ENCODE data around the gene RHOT2. TPM values are rescaled to one million over a fixed set of nuclear protein-coding genes. Genes with fewer than 3 reads are reported as not detected.
A peak's percentile ranks its signal among the peaks of the same experiment; 100 is the strongest.

RHOT2 gene
- polyA plus RNA-seq: 100 to 1,000 TPM in 1 of 2 donors, 10 to 100 TPM in 1; 87.1 to 152 TPM

DNA sequence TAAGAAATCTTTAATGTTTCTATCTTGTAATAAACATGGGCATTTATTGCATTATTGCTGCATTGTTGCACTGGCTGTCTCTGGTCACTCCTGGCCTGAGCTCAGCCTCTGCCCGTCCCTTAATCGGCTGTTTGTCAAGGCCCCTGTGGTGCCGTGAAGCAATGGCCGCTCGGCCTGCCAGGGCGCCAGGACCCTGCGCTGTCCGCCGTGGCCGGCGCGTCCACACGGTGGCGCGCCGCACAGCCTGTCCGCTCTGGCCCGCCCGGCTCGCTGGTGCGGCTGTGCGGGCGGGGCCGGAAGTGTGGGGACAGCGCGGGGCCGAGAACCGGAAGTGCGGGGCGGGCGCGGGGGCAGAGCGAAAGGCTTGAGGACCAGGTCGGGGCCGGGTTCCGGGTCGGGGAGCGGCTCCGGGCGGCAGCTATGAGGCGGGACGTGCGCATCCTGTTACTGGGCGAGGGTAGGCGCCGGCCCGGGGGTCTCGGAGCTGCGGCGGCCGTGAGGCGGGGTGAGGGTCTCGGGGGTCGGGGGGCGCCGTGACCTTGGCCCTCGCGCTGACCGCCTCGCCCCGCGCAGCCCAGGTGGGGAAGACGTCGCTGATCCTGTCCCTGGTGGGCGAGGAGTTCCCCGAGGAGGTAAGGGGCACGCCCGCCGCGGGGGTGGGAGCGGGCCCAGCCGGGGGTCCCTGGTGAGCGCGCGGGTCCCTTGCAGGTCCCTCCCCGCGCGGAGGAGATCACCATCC is at the start of gene RHOT2:
TSS of gene RHOT2 (plus strand) at position 353 of the 739 bp plus-strand sequence. CDS start at position 421, 68 bp downstream.
- H3K27me3 ChIP-seq (ENCODE audit: control insufficient read depth in 1 of 2, insufficient read depth in 2 of 2, low read length in 2 of 2): no peaks in the 10 kb centered on the region
- WGBS, 2 donors: 1% methylated on average over 49 to 78 of the region's 78 CpGs
- no peaks in the 10 kb centered on the region for H3K9me3 ChIP-seq (ENCODE audit: control insufficient read depth in 2 of 2, insufficient read depth in 1 of 2, low read depth in 1 of 2, low read length in 1 of 2)
- H3K36me3 ChIP-seq (ENCODE audit: control insufficient read depth in 2 of 2, insufficient read depth in 2 of 2, low read length in 1 of 2): peaks cover 20 to 41% of the 10 kb centered on the region in 2 donors
- peaks cover 12 to 24% of the 10 kb centered on the region in 2 donors for H3K4me1 ChIP-seq (ENCODE audit: control insufficient read depth in 2 of 2, insufficient read depth in 2 of 2, low read length in 1 of 2)
- H3K4me3 ChIP-seq (ENCODE audit: low read depth in 1 of 2, low read length in 2 of 2): peak within 1 kb of the TSS; percentile 67 to 88
- peak within 1 kb of the TSS; percentile 70 to 87 for H3K27ac ChIP-seq (ENCODE audit: low read depth in 2 of 2, low read length in 1 of 2)

DNA sequence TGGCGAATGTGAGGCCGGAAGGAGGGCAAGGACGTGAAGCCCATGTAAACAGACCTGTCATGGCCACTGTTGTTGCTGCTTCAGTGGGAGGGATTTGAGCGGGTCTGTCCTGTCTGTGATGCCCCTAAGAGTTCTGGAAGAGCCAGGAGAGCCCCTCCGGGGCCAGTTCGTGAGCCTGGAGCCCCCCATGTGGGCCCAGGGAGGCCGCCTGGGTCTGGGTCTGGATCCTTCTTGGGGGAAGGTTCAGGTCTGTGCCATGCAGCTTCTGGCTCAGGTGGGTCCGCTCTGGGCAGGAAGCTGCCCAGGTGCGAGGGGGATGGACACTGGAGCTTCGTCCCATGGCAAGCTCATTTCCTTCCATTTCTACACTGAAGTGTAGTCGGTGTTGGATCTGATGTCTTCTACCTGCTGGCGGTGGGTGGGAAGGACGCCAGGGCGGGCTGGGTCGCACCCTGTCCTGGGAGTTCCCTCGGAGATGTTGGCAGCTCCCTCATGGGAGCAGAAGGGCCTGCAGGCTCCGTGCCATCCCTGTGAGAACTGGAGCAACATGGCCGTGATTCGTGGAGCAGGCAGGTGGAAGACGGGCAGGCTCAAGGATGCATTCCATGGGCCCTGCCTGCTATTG is 48.3 kb upstream of the RHOT2 start:
- H3K27me3 ChIP-seq (ENCODE audit: control insufficient read depth in 1 of 2, insufficient read depth in 2 of 2, low read length in 2 of 2): no peaks in the 10 kb centered on the region
- peaks cover 4 to 14% of the 10 kb centered on the region in 2 donors for H3K4me1 ChIP-seq (ENCODE audit: control insufficient read depth in 2 of 2, insufficient read depth in 2 of 2, low read length in 1 of 2)
- H3K36me3 ChIP-seq (ENCODE audit: control insufficient read depth in 2 of 2, insufficient read depth in 2 of 2, low read length in 1 of 2): peaks cover 3 to 16% of the 10 kb centered on the region in 2 donors
- no peak overlapping the region for H3K4me3 ChIP-seq (ENCODE audit: low read depth in 1 of 2, low read length in 2 of 2)
- no peaks in the 10 kb centered on the region for H3K9me3 ChIP-seq (ENCODE audit: control insufficient read depth in 2 of 2, insufficient read depth in 1 of 2, low read depth in 1 of 2, low read length in 1 of 2)
- no peak overlapping the region for H3K27ac ChIP-seq (ENCODE audit: low read depth in 2 of 2, low read length in 1 of 2)
- WGBS, 2 donors: 80 to 81% methylated on average over 20 of the region's 20 CpGs

DNA sequence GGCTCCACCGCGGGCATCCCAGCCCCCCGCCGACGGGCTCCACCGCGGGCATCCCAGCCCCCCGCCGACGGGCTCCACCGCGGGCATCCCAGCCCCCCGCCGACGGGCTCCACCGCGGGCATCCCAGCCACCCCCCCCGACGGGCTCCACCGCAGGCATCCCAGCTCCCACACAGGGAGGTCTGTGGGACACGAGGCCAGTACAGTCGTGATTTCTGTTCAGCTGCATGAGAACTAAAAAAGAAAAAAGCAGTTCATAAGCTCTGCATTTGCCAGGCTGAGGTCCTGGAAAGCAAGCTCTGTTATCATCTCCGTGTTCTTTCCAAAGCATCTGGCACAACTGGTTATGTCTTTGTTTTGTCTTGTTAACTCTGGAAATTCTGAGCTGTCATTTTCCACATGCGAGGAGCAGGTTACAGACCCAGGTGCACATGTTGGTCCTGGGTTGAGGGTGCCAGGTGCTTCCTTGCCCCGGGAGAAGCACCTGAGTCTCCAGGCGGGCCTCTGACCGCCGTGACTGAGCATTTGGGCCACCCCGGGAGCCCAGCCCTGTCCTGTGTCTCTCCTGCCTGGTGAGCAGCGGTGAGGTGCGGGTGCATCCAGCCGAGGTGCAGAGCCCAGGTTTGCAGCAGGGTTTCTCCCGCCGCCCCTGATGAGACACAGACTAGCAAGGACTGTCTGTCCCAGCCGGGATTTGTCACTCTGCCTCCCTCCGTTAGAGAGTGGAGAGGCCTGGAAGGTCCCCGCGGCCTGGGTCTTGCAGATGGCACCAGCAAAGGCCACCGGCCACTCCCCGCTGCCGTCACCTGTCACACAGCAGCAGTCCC is 47.0 kb upstream of the RHOT2 start:
- no peaks in the 10 kb centered on the region for H3K27me3 ChIP-seq (ENCODE audit: control insufficient read depth in 1 of 2, insufficient read depth in 2 of 2, low read length in 2 of 2)
- WGBS, 2 donors: 57 to 66% methylated on average over 41 of the region's 41 CpGs
- H3K4me1 ChIP-seq (ENCODE audit: control insufficient read depth in 2 of 2, insufficient read depth in 2 of 2, low read length in 1 of 2): peaks cover 4 to 14% of the 10 kb centered on the region in 2 donors
- no peak overlapping the region for H3K4me3 ChIP-seq (ENCODE audit: low read depth in 1 of 2, low read length in 2 of 2)
- peaks cover 3 to 19% of the 10 kb centered on the region in 2 donors for H3K36me3 ChIP-seq (ENCODE audit: control insufficient read depth in 2 of 2, insufficient read depth in 2 of 2, low read length in 1 of 2)
- no peak overlapping the region for H3K27ac ChIP-seq (ENCODE audit: low read depth in 2 of 2, low read length in 1 of 2)
- no peaks in the 10 kb centered on the region for H3K9me3 ChIP-seq (ENCODE audit: control insufficient read depth in 2 of 2, insufficient read depth in 1 of 2, low read depth in 1 of 2, low read length in 1 of 2)

DNA sequence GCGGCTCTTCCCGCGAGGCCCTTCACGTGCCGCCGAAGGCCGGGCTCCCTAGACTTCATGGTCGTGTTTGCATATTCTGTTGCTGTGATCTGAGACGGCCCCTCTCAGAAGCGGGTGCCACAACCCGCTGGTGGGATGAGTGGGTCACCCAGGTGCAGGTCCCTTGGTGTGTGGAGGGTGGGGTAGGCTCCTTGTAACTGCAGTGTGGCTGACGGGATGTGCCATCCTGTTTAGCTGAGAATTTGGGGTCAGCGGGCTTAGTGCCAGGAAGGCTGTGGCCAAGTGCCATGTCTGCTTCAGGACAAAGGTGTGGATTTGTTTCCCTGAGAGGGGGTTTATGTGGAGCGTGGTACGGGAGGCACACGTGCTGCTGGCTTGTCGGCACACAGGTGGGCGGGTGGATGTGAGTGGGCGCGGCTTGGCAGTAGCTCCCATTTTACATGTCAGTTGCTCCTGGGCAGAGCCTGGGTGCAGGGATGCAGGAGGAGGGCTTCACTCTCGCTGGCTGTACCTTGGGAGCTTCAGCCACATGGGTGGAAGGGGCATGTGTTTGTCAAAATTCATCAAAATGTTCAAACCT is 46.3 kb upstream of the RHOT2 start:
- Histone ChIP-seq H3K4me3 (ENCODE audit: low read depth in 1 of 2, low read length in 2 of 2) (no peak overlapping the region), H3K36me3 (ENCODE audit: control insufficient read depth in 2 of 2, insufficient read depth in 2 of 2, low read length in 1 of 2) (peaks cover 3 to 24% of the 10 kb centered on the region in 2 donors), H3K27me3 (ENCODE audit: control insufficient read depth in 1 of 2, insufficient read depth in 2 of 2, low read length in 2 of 2) (no peaks in the 10 kb centered on the region), H3K9me3 (ENCODE audit: control insufficient read depth in 2 of 2, insufficient read depth in 1 of 2, low read depth in 1 of 2, low read length in 1 of 2) (no peaks in the 10 kb centered on the region), H3K4me1 (ENCODE audit: control insufficient read depth in 2 of 2, insufficient read depth in 2 of 2, low read length in 1 of 2) (peaks cover 4 to 14% of the 10 kb centered on the region in 2 donors), H3K27ac (ENCODE audit: low read depth in 2 of 2, low read length in 1 of 2) (no peak overlapping the region)
- WGBS, 2 donors: 60 to 65% methylated on average over 21 of the region's 21 CpGs

DNA sequence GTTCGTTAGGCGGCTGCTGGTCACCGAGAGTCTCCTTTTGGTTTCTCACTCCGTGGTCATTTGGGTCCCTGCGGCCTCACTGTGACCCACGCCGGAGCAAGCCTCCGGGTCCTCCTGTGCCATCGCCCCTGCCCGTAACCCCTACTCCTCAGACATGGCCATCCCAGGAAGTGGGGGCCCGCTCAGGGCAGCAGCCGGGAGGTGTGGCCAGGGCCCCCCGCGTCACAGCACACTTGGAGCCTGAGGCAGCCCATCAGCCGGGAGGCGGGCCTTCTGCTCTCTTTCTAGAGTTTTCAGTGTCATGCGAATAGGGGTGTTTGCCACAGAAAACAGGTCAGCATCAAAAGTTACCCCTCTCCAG is 45.0 kb upstream of the RHOT2 start:
- Histone ChIP-seq H3K9me3 (ENCODE audit: control insufficient read depth in 2 of 2, insufficient read depth in 1 of 2, low read depth in 1 of 2, low read length in 1 of 2) (no peaks in the 10 kb centered on the region), H3K27me3 (ENCODE audit: control insufficient read depth in 1 of 2, insufficient read depth in 2 of 2, low read length in 2 of 2) (no peaks in the 10 kb centered on the region), H3K4me1 (ENCODE audit: control insufficient read depth in 2 of 2, insufficient read depth in 2 of 2, low read length in 1 of 2) (peaks cover 4 to 14% of the 10 kb centered on the region in 2 donors), H3K27ac (ENCODE audit: low read depth in 2 of 2, low read length in 1 of 2) (no peak overlapping the region), H3K36me3 (ENCODE audit: control insufficient read depth in 2 of 2, insufficient read depth in 2 of 2, low read length in 1 of 2) (peaks cover under 1 to 24% of the 10 kb centered on the region in 2 donors), H3K4me3 (ENCODE audit: low read depth in 1 of 2, low read length in 2 of 2) (no peak overlapping the region)
- WGBS, 2 donors: 91 to 96% methylated on average over 17 of the region's 17 CpGs

DNA sequence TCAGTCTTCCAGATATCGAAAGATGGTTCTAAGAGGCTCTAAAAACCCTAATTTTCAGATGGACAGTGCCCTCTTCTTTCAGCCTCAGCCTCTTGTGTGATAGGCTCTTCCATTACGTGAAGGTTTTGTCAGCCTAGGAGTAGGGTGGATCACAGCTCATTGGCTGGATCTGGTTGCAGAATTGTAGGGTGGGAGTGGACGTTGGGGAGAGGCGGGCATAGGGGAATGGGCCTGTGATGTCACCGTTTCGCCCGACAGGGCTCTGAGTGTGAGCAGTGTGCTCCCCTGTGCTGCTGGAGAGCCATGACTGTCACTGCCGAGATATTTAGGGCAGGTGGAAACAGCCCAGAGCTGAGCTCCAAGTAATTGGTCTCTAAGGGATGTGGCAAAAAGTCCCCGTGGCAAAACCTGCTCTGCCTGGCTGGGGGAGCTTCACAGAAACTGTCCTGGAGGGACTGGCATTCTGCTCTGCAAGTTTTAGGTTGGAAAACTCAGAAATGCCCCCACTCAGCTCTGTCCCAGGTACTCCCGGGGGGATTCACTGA is 43.3 kb upstream of the RHOT2 start:
- no peak overlapping the region for H3K4me3 ChIP-seq (ENCODE audit: low read depth in 1 of 2, low read length in 2 of 2)
- no peaks in the 10 kb centered on the region for H3K27me3 ChIP-seq (ENCODE audit: control insufficient read depth in 1 of 2, insufficient read depth in 2 of 2, low read length in 2 of 2)
- H3K36me3 ChIP-seq (ENCODE audit: control insufficient read depth in 2 of 2, insufficient read depth in 2 of 2, low read length in 1 of 2): peaks cover 0 to 35% of the 10 kb centered on the region in 2 donors
- no peaks in the 10 kb centered on the region for H3K9me3 ChIP-seq (ENCODE audit: control insufficient read depth in 2 of 2, insufficient read depth in 1 of 2, low read depth in 1 of 2, low read length in 1 of 2)
- no peak overlapping the region for H3K27ac ChIP-seq (ENCODE audit: low read depth in 2 of 2, low read length in 1 of 2)
- H3K4me1 ChIP-seq (ENCODE audit: control insufficient read depth in 2 of 2, insufficient read depth in 2 of 2, low read length in 1 of 2): peaks cover 6 to 11% of the 10 kb centered on the region in 2 donors
- 79 to 82% methylated on average over 10 of the region's 10 CpGs for WGBS, 2 donors

DNA sequence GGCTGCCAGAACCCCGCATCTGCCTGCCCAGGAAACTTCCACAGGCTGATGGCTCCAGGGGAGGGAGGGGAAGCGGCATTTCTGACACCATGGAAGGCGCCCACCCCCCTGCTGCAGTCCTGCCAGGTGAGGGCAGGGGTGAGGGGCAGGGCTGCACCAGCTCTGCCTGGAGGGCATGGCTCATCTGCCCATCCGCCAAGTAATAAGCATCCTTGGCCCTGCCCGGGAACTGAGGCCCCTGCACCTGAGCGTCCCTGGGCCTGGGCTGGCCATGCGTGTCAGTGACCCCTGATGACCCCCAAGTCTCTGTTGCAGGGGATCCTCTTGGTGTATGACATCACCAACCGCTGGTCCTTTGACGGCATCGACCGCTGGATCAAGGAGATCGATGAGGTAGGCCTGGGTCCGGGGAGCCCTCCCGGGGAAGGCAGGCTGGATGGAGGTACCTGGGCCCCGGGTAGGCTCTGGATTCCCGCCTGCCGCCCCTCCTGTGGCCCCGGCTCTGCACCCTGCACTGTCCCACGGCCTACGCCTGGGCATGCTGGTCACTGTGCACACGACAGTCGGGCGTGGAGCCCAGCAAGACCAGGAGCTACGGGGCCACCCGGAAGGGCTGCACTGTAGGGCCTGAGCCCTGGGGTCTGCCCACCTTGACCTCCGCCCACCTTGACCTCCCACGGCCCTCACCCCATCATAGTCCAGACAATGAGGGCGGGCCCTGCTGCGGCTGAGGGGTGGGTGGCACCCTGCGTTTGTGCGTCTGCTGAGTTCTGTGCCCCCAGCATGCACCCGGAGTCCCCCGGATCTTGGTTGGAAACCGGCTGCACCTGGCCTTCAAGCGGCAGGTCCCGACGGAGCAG is 42.6 kb upstream of the RHOT2 start:
- H3K27me3 ChIP-seq (ENCODE audit: control insufficient read depth in 1 of 2, insufficient read depth in 2 of 2, low read length in 2 of 2): no peaks in the 10 kb centered on the region
- 92 to 93% methylated on average over 37 of the region's 37 CpGs for WGBS, 2 donors
- peaks cover 9 to 11% of the 10 kb centered on the region in 2 donors for H3K4me1 ChIP-seq (ENCODE audit: control insufficient read depth in 2 of 2, insufficient read depth in 2 of 2, low read length in 1 of 2)
- H3K9me3 ChIP-seq (ENCODE audit: control insufficient read depth in 2 of 2, insufficient read depth in 1 of 2, low read depth in 1 of 2, low read length in 1 of 2): no peaks in the 10 kb centered on the region
- H3K27ac ChIP-seq (ENCODE audit: low read depth in 2 of 2, low read length in 1 of 2): no peak overlapping the region
- peaks cover 0 to 35% of the 10 kb centered on the region in 2 donors for H3K36me3 ChIP-seq (ENCODE audit: control insufficient read depth in 2 of 2, insufficient read depth in 2 of 2, low read length in 1 of 2)
- H3K4me3 ChIP-seq (ENCODE audit: low read depth in 1 of 2, low read length in 2 of 2): no peak overlapping the region

DNA sequence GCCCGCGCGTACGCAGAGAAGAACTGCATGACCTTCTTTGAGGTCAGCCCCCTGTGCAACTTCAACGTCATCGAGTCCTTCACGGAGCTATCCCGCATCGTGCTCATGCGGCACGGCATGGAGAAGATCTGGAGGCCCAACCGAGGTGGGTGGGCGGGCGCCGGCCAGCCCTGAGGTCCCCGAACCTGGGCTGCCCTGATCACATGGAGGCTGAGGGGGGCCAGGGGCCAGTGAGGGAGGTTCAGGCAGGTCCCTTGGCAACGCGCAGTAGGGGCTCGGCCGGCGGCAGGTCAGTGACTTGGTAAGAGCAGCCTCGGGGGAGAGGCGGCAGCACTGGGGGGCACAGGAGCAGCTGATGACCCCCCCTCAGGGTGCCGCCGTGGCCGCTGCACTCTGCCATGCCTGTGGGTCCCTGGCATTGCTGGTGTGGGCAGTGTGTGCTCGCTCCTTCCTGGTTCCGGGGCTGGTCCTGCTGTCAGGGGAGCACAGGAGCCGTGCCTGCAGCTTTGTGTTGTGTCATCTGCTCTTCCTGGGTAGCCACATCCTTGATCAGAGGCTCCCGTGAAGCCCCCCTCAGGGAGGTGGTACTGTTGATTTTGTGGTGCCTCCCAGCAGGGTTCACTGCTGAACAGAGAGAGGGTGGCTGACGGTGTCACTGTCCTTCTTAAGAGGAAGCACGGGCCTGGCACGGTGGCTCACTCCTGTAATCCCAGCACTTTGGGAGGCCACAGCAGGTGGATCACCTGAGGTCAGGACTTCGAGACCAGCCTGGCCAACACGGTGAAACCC is 41.8 kb upstream of the RHOT2 start:
- WGBS, 2 donors: 94 to 95% methylated on average over 35 of the region's 35 CpGs
- H3K4me1 ChIP-seq (ENCODE audit: control insufficient read depth in 2 of 2, insufficient read depth in 2 of 2, low read length in 1 of 2): peaks cover 13 to 16% of the 10 kb centered on the region in 2 donors
- H3K27ac ChIP-seq (ENCODE audit: low read depth in 2 of 2, low read length in 1 of 2): no peak overlapping the region
- no peaks in the 10 kb centered on the region for H3K27me3 ChIP-seq (ENCODE audit: control insufficient read depth in 1 of 2, insufficient read depth in 2 of 2, low read length in 2 of 2)
- H3K4me3 ChIP-seq (ENCODE audit: low read depth in 1 of 2, low read length in 2 of 2): no peak overlapping the region
- H3K36me3 ChIP-seq (ENCODE audit: control insufficient read depth in 2 of 2, insufficient read depth in 2 of 2, low read length in 1 of 2): peaks cover 0 to 35% of the 10 kb centered on the region in 2 donors
- no peaks in the 10 kb centered on the region for H3K9me3 ChIP-seq (ENCODE audit: control insufficient read depth in 2 of 2, insufficient read depth in 1 of 2, low read depth in 1 of 2, low read length in 1 of 2)

Measured in esophagus (tissue), 2 donors.